B cell (primary cell): ENCODE data around the gene UMAD1.
A peak's percentile ranks its signal among the peaks of the same experiment; 100 is the strongest.

Experiments used
- EZH2 ChIP-seq: IDR thresholded peaks from 2 replicates; pipeline ENCODE4 v1.6.1; 2012; ENCODE audit warnings: borderline replicate concordance, low read depth, mild to moderate bottlenecking, moderate library complexity, low read length; ENCODE audit not compliant: insufficient read depth, poor library complexity, severe bottlenecking
- TF ChIP-seq, protein P1 (sequence below): fragments of 200-600 bp; IDR thresholded peaks from one replicate; pipeline ENCODE4 v1.8.0; 2022; ENCODE audit warnings: antibody characterized with exemption, mild to moderate bottlenecking

DNA sequence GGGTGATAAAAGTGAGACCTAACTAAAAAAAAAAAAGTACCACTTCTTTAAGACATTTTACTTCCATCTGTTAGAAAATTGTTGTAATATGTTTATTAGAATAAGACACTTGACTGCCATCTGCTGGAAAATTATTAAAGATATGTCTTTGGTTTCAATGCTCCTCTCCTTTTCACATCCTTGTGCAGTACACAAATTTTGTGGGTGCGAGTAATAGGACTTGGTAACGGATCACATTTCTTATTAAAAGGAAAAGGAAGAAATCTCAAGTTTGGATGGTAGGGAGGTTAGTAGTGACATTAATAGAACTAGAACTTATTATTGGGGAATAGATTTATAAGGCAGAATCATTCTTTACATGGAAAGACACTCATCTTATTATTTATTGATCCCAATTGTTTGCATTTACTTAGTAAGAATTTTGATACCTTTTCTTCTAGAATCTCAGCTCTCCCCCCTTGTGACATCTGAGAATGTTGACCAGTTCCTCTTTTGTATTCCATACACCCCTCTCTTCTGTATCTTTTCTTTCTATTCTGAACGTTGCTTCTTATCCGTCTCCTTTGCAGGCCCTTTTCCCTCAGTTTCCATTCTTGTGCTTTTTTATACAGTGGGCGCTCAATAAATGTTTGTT is 120.9 kb downstream of the UMAD1 start:
- TF ChIP-seq, protein P1, sequence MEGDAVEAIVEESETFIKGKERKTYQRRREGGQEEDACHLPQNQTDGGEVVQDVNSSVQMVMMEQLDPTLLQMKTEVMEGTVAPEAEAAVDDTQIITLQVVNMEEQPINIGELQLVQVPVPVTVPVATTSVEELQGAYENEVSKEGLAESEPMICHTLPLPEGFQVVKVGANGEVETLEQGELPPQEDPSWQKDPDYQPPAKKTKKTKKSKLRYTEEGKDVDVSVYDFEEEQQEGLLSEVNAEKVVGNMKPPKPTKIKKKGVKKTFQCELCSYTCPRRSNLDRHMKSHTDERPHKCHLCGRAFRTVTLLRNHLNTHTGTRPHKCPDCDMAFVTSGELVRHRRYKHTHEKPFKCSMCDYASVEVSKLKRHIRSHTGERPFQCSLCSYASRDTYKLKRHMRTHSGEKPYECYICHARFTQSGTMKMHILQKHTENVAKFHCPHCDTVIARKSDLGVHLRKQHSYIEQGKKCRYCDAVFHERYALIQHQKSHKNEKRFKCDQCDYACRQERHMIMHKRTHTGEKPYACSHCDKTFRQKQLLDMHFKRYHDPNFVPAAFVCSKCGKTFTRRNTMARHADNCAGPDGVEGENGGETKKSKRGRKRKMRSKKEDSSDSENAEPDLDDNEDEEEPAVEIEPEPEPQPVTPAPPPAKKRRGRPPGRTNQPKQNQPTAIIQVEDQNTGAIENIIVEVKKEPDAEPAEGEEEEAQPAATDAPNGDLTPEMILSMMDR: peak; percentile 68
- TF ChIP-seq EZH2: no peak
